ENCODE data around the gene COA1. TPM values are rescaled to one million over a fixed set of nuclear protein-coding genes. Genes with fewer than 3 reads are reported as not detected.

The COA1 gene
- total RNA-seq, 2 donors from 2014 or later, result 36.8 to 52.4 TPM

DNA sequence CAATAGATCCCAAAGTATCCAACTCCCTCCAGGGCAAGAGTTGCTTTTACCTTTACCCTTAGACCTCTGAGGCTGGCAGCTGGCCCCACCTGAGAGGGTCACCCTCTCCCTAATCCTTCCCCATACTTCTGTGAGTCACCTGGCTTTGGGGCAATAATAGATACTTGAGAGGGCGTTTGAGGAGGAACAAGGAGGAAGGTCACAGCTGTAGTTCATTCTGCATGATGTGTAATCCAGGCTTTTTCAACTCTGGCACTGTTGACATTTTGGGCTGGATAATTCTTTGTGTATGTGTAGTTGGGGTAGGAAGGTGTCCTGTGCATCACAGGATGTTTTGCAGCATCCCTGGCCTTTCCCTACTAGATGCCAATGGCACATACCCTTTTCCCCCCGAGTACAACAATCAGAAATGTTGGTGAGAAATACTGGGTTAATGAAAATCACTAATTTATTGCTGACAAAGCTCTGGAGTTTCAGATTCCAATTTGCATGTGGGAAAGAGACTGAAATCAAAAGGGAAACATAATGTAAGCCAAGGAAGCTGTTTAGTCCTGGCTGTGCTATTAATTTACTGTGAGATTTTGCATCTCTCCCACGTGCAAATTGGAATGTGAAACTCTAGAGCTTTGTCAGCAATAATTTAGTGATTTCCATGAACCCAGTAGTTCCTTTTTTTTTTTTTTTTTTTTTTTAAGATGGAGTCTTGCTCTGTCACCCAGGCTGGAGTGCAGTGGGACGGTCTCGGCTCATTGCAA lies 32.8 kb upstream of the COA1 start:
- no peak overlapping the region for H3K4me3 ChIP-seq
- no peak for ATAC-seq
- TF ChIP-seq, protein P1, sequence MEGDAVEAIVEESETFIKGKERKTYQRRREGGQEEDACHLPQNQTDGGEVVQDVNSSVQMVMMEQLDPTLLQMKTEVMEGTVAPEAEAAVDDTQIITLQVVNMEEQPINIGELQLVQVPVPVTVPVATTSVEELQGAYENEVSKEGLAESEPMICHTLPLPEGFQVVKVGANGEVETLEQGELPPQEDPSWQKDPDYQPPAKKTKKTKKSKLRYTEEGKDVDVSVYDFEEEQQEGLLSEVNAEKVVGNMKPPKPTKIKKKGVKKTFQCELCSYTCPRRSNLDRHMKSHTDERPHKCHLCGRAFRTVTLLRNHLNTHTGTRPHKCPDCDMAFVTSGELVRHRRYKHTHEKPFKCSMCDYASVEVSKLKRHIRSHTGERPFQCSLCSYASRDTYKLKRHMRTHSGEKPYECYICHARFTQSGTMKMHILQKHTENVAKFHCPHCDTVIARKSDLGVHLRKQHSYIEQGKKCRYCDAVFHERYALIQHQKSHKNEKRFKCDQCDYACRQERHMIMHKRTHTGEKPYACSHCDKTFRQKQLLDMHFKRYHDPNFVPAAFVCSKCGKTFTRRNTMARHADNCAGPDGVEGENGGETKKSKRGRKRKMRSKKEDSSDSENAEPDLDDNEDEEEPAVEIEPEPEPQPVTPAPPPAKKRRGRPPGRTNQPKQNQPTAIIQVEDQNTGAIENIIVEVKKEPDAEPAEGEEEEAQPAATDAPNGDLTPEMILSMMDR (IDR thresholded peaks at IDR 0.05), result no peak
- TF ChIP-seq POLR2A (IDR thresholded peaks at IDR 0.05), result no peak
- intact Hi-C loops (cut with DNase I), result no loop called here
- no peak overlapping the region for H3K27ac ChIP-seq
- no peaks in the 10 kb centered on the region for H3K9me3 ChIP-seq
- H3K36me3 ChIP-seq (replicated peaks in 1 of 2; ENCODE audit: insufficient read depth in 1 of 2, low read depth in 2 of 2), result no peaks in the 10 kb centered on the region
- peaks cover 24% of the 10 kb centered on the region for H3K4me1 ChIP-seq
- no peaks in the 10 kb centered on the region for H3K27me3 ChIP-seq
- DNase-seq, result no peak
- 67 to 72% methylated on average over 5 of the region's 5 CpGs for WGBS, 2 donors

DNA sequence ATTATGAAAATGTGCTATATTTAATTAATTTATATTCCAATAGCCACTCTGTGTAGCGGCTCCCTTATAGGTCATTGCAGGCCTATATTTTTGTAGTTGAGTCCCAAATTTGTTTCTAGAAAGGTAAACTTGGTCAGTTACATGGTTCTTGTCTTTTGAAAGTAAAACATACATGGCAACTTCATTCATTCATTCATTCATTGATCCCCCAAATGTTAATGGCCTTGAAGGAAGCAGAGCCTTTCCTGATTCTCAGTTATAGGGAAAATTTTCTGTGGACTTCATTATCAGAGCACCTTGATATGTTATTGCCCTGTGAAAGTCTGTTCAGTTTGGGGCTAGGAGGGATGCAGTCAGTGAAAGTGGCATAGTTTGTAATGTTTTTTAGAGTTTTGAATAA lies 32.1 kb upstream of the COA1 start:
- Histone ChIP-seq H3K27ac (no peak overlapping the region), H3K9me3 (no peaks in the 10 kb centered on the region), H3K4me1 (peaks cover 24% of the 10 kb centered on the region), H3K36me3 (replicated peaks in 1 of 2; ENCODE audit: insufficient read depth in 1 of 2, low read depth in 2 of 2) (no peaks in the 10 kb centered on the region), H3K4me3 (no peak overlapping the region), H3K27me3 (no peaks in the 10 kb centered on the region)
- no peak for TF ChIP-seq POLR2A (IDR thresholded peaks at IDR 0.05)
- ATAC-seq (no peak), DNase-seq (no peak)
- WGBS, 2 donors, result 100% methylated on average over 1 of the region's 1 CpG
- intact Hi-C loops (cut with DNase I), result no loop called here

DNA sequence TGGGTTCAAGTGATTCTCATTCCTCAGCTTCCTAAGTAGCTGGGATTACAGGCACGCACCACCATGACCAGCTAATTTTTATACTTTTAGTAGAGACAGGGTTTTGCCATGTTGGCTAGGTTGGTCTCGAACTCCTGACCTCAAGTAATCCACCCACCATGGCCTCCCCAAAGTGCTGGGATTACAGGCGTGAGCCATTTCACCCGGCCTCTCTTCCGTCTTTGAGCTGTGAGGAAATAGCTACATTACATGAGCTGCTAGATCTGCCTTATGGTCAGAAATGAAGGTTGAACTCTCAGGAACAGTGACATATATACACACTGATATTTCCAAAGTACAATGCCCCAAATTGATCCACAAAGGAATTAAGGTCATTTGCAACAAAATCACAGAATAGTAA lies 31.5 kb upstream of the COA1 start:
- ATAC-seq (no peak), DNase-seq (no peak)
- Histone ChIP-seq H3K4me1 (peaks cover 24% of the 10 kb centered on the region), H3K27me3 (no peaks in the 10 kb centered on the region), H3K9me3 (no peaks in the 10 kb centered on the region), H3K4me3 (no peak overlapping the region), H3K27ac (no peak overlapping the region), H3K36me3 (replicated peaks in 1 of 2; ENCODE audit: insufficient read depth in 1 of 2, low read depth in 2 of 2) (no peaks in the 10 kb centered on the region)
- WGBS, 2 donors, result 91 to 96% methylated on average over 4 to 5 of the region's 5 CpGs
- TF ChIP-seq, protein P1 (IDR thresholded peaks at IDR 0.05), result no peak
- TF ChIP-seq POLR2A (IDR thresholded peaks at IDR 0.05), result no peak
- intact Hi-C loops (cut with DNase I), result no loop called here

DNA sequence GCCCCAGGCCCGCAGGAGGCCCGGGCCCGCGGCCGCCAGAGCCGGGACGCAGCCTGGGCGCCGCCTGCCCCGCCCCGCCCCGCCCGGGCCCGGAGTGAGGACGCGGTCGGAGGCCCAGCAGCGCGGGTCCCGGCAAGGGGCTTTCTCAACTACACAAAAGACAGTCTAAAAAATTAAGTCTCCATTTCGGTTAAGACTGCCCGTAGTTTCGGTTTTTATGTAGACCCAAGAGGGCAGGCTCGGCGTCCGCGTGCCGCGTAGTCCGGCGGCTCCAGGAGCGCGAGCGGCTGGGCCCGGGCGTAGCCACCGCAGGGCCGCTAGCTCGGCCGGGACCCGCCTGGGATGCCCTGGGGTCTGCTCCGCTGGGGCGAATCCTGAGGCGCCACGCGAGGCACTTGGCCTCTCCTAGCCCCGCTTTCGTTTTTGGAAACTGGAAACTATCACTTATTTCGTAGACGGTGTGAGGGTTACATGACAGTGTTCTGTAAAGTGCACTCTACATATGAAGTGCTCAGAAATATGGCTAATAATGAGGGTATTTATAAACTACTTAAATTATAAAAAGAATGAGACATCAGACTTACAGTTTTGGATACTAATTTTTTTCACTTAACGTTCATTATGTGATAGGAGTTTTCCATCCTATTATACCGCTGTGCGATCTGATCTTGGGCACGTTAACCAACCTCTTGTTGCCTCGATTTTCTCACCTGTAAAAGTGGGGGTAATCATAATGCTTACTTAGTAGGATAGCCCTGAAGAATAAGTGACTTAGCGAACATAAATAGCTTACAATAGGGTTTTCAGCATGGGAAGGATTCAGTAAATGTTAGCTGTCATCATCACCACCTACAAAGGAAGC lies 29.7 kb upstream of the COA1 start:
- TF ChIP-seq POLR2A (IDR thresholded peaks at IDR 0.05), result no peak
- intact Hi-C loops (cut with DNase I), result no loop called here
- Histone ChIP-seq H3K9me3 (no peaks in the 10 kb centered on the region), H3K27ac (peak overlapping the region; percentile 52 to 69 (median 66)), H3K4me1 (peaks cover 12% of the 10 kb centered on the region), H3K36me3 (replicated peaks in 1 of 2; ENCODE audit: insufficient read depth in 1 of 2, low read depth in 2 of 2) (no peaks in the 10 kb centered on the region), H3K4me3 (peak overlapping the region; percentile 71 to 96), H3K27me3 (no peaks in the 10 kb centered on the region)
- WGBS, 2 donors, result 6 to 13% methylated on average over 20 to 43 of the region's 56 CpGs
- peak; percentile 75 for ATAC-seq
- DNase-seq, result peak in 3 of 4 donors; percentile 20 to 34 (median 24)

DNA sequence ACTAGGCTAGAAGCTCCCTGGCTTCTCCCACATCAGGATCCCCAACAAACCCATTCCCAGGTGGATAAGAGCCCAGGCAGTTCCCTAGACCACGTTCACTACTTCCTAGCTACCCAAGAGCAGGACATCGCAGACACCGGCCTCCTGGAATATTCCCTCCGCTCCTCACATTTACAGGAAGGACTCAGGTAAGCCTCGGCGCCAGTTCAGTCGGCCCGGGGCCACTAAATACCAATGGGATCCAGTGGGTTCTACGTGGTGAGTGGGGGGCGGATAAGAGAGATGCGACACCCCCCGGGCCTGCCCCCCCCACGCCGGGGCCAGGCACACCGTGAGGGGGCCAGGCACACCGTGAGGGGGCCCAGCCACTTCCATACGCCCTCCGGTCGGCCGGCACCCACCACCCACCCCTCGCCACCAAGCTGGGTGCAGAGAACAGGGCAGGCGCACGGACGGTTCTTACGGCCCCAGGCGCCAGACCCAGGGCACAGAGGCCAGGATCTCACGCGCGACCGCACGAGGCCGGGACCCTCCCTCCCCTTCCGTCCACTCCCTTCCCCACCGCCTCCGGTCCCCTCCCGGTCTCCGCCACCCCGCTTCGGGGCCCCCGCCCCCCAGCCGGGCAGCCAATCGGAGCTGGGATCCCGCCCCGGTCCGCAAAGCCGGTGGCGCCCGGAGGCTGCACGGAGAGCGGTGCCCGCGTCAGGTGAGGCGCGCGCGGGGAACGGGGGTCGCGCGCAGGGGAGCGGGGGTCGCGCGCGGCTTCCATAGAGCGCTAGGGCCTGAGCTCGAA lies 28.9 kb upstream of the COA1 start, which contains the start of gene BLVRA:
Gene BLVRA (plus strand): TSS at position 652 of the 793 bp plus-strand sequence. CDS start 12,479 bp downstream, outside the sequence.
- DNase-seq (peak; percentile 64 to 76 (median 69)), ATAC-seq (peak; percentile 87)
- Histone ChIP-seq H3K9me3 (no peaks in the 10 kb centered on the region), H3K36me3 (replicated peaks in 1 of 2; ENCODE audit: insufficient read depth in 1 of 2, low read depth in 2 of 2) (no peaks in the 10 kb centered on the region), H3K27ac (peak within 1 kb of the TSS; percentile 52 to 69 (median 66)), H3K27me3 (no peaks in the 10 kb centered on the region), H3K4me1 (peaks cover 12% of the 10 kb centered on the region), H3K4me3 (peak within 1 kb of the TSS; percentile 71 to 96)
- 2 to 10% methylated on average over 8 to 53 of the region's 67 CpGs for WGBS, 2 donors
- intact Hi-C loops (cut with DNase I), result no loop called here
- peak; percentile 14 to 56 (median 51) for TF ChIP-seq POLR2A (IDR thresholded peaks at IDR 0.05)
- TF ChIP-seq, protein P1 (IDR thresholded peaks at IDR 0.05), result no peak
